Bronchus fibroblast of lung (primary cell): ENCODE data around the gene MYMX. TPM values are rescaled to one million over a fixed set of nuclear protein-coding genes. Genes with fewer than 3 reads are reported as not detected.

Experiments
- total RNA-seq: library from RNA; depleted of rRNA; stranded (reverse); fragments of >200 nt; gene quantifications from 2 replicates; pipeline ENCODE4 v1.2.3, GENCODE V29; 2015

The MYMX gene
- total RNA-seq: not detected in 2 replicates

GRCh38 chr6:44216677-44217331 lies at the start of gene MYMX:
Gene MYMX, plus strand, starts transcription at chr6:44216926. Its CDS starts 546 bp downstream, at chr6:44217472.

GRCh38 chr6:44223319-44224028 lies 6.7 kb downstream of the MYMX start, which contains the start of gene SLC29A1:
Gene SLC29A1, plus strand, starts transcription at chr6:44223595. Its CDS starts 3,719 bp downstream, at chr6:44227314.

GRCh38 chr6:44246663-44247337 lies 30.1 kb downstream of the MYMX start, which contains the start of gene HSP90AB1:
Gene HSP90AB1, plus strand, starts transcription at chr6:44247101. Its CDS starts 1,529 bp downstream, at chr6:44248630.

GRCh38 chr6:44257025-44257752 lies 40.5 kb downstream of the MYMX start, which contains the start of gene SLC35B2:
Gene SLC35B2, minus strand, starts transcription at chr6:44257528. Its CDS starts 118 bp downstream, at chr6:44257410.

GRCh38 chr6:44265007-44265721 lies 48.4 kb downstream of the MYMX start, which contains the start of gene NFKBIE:
Gene NFKBIE, minus strand, starts transcription at chr6:44265551. Its CDS starts 205 bp downstream, at chr6:44265346.

Other genes starting within 250 kb of the MYMX start
- gene MRPL14, start 89.5 kb upstream of the MYMX start, total RNA-seq: 63.8 and 65.4 TPM in 2 replicates
- gene TMEM63B, start 89.4 kb upstream of the MYMX start, total RNA-seq: 16.5 and 18.8 TPM in 2 replicates
- gene CAPN11, start 58.1 kb upstream of the MYMX start, total RNA-seq: not detected in 2 replicates
- gene SLC29A1, start 6.7 kb downstream of the MYMX start, total RNA-seq: 23.4 and 26.0 TPM in 2 replicates
- 935 and 976 TPM in 2 replicates for gene HSP90AB1, start 30.2 kb downstream of the MYMX start, total RNA-seq
- gene SLC35B2, start 40.6 kb downstream of the MYMX start, total RNA-seq: 85.9 and 88.7 TPM in 2 replicates
- 10.6 and 17.0 TPM in 2 replicates for gene NFKBIE, start 48.6 kb downstream of the MYMX start, total RNA-seq
- gene TMEM151B, start 53.5 kb downstream of the MYMX start, total RNA-seq: under 0.01 TPM in 1 of 2 replicates, not detected in the other
- 17.0 and 18.1 TPM in 2 replicates for gene AARS2, start 96.4 kb downstream of the MYMX start, total RNA-seq
- gene SPATS1, start 125.7 kb downstream of the MYMX start, total RNA-seq: not detected in 2 replicates
- gene CDC5L, start 170.8 kb downstream of the MYMX start, total RNA-seq: 13.2 and 17.7 TPM in 2 replicates